ENCODE measurements around the gene KDM1A.

KDM1A gene

GRCh38 chr1:23039308-23039826 lies 20.1 kb downstream of the KDM1A start:
- no peak overlapping the region for H3K4me3 ChIP-seq (ENCODE audit: low read depth, low read length)
- TF ChIP-seq CTCF (IDR thresholded peaks at IDR 0.05; ENCODE audit: low read depth, low read length): no peak

- no peak for TF ChIP-seq CTCF (IDR thresholded peaks at IDR 0.05; ENCODE audit: low read depth, low read length)
- H3K4me3 ChIP-seq (ENCODE audit: low read depth, low read length): no peak overlapping the region
Observed at GRCh38 chr1:23040509-23040908, 21.2 kb downstream of the KDM1A start.

DNA sequence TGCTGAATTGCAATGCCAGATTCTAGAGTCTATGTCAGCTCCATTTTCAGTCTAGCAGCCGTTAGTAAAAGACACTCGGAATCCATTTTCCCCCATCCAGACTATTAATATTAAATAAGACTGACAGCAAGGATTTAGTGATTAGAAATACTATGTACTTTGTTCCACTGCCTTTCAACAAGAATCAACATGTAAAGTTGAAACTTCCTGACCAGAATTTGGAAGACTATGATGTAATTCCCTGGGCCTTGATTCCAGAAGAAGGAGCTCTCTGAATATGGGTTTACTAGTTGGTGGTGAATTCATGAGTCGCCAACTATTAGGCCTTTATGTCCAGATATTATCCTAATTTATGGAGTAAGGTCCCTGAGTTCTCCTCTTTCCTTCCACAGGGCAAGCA lies 24.8 kb downstream of the KDM1A start:
- no peak for TF ChIP-seq CTCF (IDR thresholded peaks at IDR 0.05; ENCODE audit: low read depth, low read length)
- H3K4me3 ChIP-seq (ENCODE audit: low read depth, low read length): no peak overlapping the region

- no peak for TF ChIP-seq CTCF (IDR thresholded peaks at IDR 0.05; ENCODE audit: low read depth, low read length)
- H3K4me3 ChIP-seq (ENCODE audit: low read depth, low read length): no peak overlapping the region
Observed at GRCh38 chr1:23050201-23050600, 30.9 kb downstream of the KDM1A start.

GRCh38 chr1:23051290-23051909 lies 32.1 kb downstream of the KDM1A start:
- no peak for TF ChIP-seq CTCF (IDR thresholded peaks at IDR 0.05; ENCODE audit: low read depth, low read length)
- no peak overlapping the region for H3K4me3 ChIP-seq (ENCODE audit: low read depth, low read length)

DNA sequence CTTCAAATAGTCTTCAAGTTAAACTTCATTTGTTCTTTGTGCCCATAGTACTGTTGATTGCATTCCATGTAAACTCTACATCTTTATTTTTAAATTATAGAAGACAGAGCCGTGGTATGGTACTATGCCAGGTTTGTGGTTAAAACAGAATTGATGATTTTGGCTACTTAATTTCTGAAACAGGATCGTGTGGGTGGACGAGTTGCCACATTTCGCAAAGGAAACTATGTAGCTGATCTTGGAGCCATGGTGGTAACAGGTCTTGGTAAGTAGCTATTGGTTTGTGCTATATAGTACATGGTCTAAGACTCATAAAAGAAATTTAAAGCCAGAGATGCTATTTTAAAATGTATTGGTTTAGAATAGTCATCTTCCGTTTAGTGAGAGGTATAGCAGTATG lies 38.0 kb downstream of the KDM1A start:
- TF ChIP-seq CTCF (IDR thresholded peaks at IDR 0.05; ENCODE audit: low read depth, low read length): no peak
- H3K4me3 ChIP-seq (ENCODE audit: low read depth, low read length): no peak overlapping the region

DNA sequence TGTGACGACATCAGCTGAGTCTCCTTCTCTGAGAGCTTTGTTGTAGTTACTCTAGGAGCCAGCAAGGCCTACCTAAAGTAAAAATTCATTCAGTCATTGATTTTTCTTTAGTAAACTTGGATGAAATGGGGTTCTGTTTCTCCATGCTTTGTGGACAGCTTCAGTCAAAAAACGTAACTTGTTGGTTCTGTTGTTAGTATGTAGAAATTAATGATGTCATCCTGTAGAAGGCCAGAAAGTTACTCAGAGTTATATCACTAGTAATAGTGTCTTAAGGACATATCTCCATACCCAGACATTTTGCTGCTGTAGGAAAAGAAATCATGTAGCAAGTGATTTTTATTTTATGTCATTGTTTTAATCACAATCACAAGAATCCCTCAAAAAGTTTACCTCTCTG lies 43.0 kb downstream of the KDM1A start:
- TF ChIP-seq CTCF (IDR thresholded peaks at IDR 0.05; ENCODE audit: low read depth, low read length): no peak
- H3K4me3 ChIP-seq (ENCODE audit: low read depth, low read length): no peak overlapping the region

All from WI38 (cell line).